ENCODE measurements around the gene KCNH4.

KCNH4 gene

DNA sequence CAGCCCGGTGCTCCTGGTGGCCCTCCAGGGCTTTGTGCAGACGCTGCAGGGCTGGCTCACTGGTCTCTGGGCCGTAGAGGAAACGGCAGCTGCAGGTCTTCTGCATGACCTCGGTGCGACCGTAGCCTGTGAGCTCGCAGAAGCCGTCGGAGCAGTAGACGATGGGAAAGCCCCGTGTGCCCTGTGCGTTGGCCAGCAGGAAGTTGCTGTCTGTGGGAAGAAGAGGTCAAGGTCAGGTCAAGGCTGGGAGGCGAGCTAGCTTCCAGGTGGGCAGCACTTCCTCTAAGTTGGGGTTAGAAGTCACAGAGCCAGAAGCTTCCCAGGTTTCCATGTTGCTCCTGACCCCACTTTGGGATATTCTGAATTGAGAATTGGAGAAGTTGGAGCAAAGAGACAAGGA is 2.1 kb downstream of the KCNH4 start:
- no peaks in the 10 kb centered on the region for H3K9me2 ChIP-seq (replicated peaks; ENCODE audit: control insufficient read depth, low read length)
- peaks cover 8% of the 10 kb centered on the region; the same call in 1 of the 2 replicates for H3F3A ChIP-seq (ENCODE audit: control insufficient read depth, insufficient read depth)
- no peak for TF ChIP-seq EZH2phosphoT487 (IDR thresholded peaks at IDR 0.05; ENCODE audit: borderline replicate concordance, low read length)
- TF ChIP-seq, protein P1, sequence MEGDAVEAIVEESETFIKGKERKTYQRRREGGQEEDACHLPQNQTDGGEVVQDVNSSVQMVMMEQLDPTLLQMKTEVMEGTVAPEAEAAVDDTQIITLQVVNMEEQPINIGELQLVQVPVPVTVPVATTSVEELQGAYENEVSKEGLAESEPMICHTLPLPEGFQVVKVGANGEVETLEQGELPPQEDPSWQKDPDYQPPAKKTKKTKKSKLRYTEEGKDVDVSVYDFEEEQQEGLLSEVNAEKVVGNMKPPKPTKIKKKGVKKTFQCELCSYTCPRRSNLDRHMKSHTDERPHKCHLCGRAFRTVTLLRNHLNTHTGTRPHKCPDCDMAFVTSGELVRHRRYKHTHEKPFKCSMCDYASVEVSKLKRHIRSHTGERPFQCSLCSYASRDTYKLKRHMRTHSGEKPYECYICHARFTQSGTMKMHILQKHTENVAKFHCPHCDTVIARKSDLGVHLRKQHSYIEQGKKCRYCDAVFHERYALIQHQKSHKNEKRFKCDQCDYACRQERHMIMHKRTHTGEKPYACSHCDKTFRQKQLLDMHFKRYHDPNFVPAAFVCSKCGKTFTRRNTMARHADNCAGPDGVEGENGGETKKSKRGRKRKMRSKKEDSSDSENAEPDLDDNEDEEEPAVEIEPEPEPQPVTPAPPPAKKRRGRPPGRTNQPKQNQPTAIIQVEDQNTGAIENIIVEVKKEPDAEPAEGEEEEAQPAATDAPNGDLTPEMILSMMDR (IDR thresholded peaks at IDR 0.05; ENCODE audit: low read depth, low read length, poor library complexity, severe bottlenecking) = no peak
- no peak overlapping the region for H3K27ac ChIP-seq (ENCODE audit: low read depth, low read length)
- peak overlapping the region; percentile 36 for H3K4me2 ChIP-seq (ENCODE audit: low read length)
- no peaks in the 10 kb centered on the region for H4K20me1 ChIP-seq (ENCODE audit: control insufficient read depth, insufficient read depth, low read depth, low read length)
- no peaks in the 10 kb centered on the region for H3K36me3 ChIP-seq (ENCODE audit: control insufficient read depth, low read length)
- H3K9me3 ChIP-seq (ENCODE audit: control insufficient read depth, insufficient read depth, low read length) = no peaks in the 10 kb centered on the region
- peaks cover 51% of the 10 kb centered on the region for H3K4me1 ChIP-seq (ENCODE audit: control insufficient read depth, low read length)
- peaks cover 19% of the 10 kb centered on the region for H3K27me3 ChIP-seq (ENCODE audit: control insufficient read depth, low read length)
- H3K79me2 ChIP-seq (ENCODE audit: control insufficient read depth, low read length) = no peaks in the 10 kb centered on the region
- 0 out of 2 replicates have a peak overlapping the region, but pooled peaks have one; percentile 7 for H3K4me3 ChIP-seq (ENCODE audit: low read length)

DNA sequence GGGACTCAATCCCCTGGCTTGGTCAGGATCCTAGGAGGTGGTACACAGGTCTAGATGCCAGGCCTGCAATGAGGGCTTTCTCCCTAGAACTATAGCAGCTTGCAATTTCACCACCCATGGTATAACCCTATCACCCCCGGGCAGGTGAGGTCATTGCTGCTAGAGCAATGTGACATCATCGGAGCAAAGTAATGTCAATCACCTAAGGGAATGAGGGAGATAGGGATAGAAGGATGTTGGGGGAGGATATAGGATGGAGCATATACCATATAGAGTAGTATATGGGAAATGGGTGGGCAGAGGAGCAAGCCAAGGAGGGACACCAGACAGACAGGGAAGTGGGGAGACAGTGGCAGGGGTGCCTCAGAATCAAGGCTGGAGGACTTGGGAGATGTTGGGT is 3.3 kb downstream of the KCNH4 start:
- Histone ChIP-seq H3K36me3 (ENCODE audit: control insufficient read depth, low read length) (no peaks in the 10 kb centered on the region), H4K20me1 (ENCODE audit: control insufficient read depth, insufficient read depth, low read depth, low read length) (no peaks in the 10 kb centered on the region), H3K9me2 (replicated peaks; ENCODE audit: control insufficient read depth, low read length) (no peaks in the 10 kb centered on the region), H3K4me1 (ENCODE audit: control insufficient read depth, low read length) (peaks cover 40% of the 10 kb centered on the region), H3K27ac (ENCODE audit: low read depth, low read length) (no peak overlapping the region), H3K4me3 (ENCODE audit: low read length) (no peak overlapping the region), H3F3A (ENCODE audit: control insufficient read depth, insufficient read depth) (peaks cover 8% of the 10 kb centered on the region; the same call in 1 of the 2 replicates), H3K4me2 (ENCODE audit: low read length) (no peak overlapping the region), H3K9me3 (ENCODE audit: control insufficient read depth, insufficient read depth, low read length) (no peaks in the 10 kb centered on the region), H3K27me3 (ENCODE audit: control insufficient read depth, low read length) (peaks cover 19% of the 10 kb centered on the region), H3K79me2 (ENCODE audit: control insufficient read depth, low read length) (no peaks in the 10 kb centered on the region)
- TF ChIP-seq EZH2phosphoT487 (IDR thresholded peaks at IDR 0.05; ENCODE audit: borderline replicate concordance, low read length) = no peak
- TF ChIP-seq, protein P1 (IDR thresholded peaks at IDR 0.05; ENCODE audit: low read depth, low read length, poor library complexity, severe bottlenecking) = no peak

DNA sequence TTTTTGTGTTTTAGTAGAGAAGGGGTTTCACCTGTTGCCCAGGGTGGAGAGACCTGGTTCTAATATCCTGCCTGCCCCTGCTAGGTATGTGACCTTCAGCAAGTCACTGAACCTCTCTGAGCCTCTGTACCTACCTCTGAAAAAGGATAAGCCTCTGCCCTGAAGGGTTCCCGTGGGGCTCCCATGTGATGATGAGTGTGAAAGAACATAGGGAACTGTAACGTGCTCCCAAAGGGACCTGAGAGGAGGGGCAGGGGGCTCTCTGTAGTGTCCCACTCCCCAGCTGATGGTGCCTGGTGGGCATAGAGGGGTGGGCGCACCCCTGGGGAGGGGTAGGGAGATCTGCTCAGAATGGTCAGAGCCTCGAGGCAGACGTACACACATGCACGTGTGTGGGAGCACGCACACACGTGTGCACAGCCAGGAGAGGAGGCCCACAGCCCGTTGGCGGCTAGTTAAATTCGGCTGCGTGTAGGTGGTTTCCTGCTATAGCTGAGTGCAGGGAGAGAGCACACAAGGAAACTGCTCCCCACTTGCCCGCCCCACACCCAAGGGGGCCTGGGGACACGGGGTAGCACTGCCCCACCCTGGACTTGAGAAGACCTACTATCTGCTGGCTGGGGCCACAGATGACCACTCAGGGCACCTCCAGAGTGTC is 6.7 kb downstream of the KCNH4 start:
- no peaks in the 10 kb centered on the region for H3K79me2 ChIP-seq (ENCODE audit: control insufficient read depth, low read length)
- H3F3A ChIP-seq (ENCODE audit: control insufficient read depth, insufficient read depth) = peaks cover 2% of the 10 kb centered on the region; the same call in 1 of the 2 replicates
- no peaks in the 10 kb centered on the region for H4K20me1 ChIP-seq (ENCODE audit: control insufficient read depth, insufficient read depth, low read depth, low read length)
- H3K4me2 ChIP-seq (ENCODE audit: low read length) = no peak overlapping the region
- H3K27me3 ChIP-seq (ENCODE audit: control insufficient read depth, low read length) = peaks cover 3% of the 10 kb centered on the region; the same call in 1 of the 2 replicates
- no peaks in the 10 kb centered on the region for H3K9me2 ChIP-seq (replicated peaks; ENCODE audit: control insufficient read depth, low read length)
- no peak for TF ChIP-seq EZH2phosphoT487 (IDR thresholded peaks at IDR 0.05; ENCODE audit: borderline replicate concordance, low read length)
- TF ChIP-seq, protein P1 (IDR thresholded peaks at IDR 0.05; ENCODE audit: low read depth, low read length, poor library complexity, severe bottlenecking) = no peak
- H3K4me3 ChIP-seq (ENCODE audit: low read length) = no peak overlapping the region
- H3K4me1 ChIP-seq (ENCODE audit: control insufficient read depth, low read length) = peaks cover 14% of the 10 kb centered on the region
- H3K36me3 ChIP-seq (ENCODE audit: control insufficient read depth, low read length) = no peaks in the 10 kb centered on the region
- no peak overlapping the region for H3K27ac ChIP-seq (ENCODE audit: low read depth, low read length)
- H3K9me3 ChIP-seq (ENCODE audit: control insufficient read depth, insufficient read depth, low read length) = no peaks in the 10 kb centered on the region

Measured in DOHH2 (cell line).